HG03175 (cell line): ENCODE results near the gene ZMYND15.

Experiments
- ATAC-seq: cut with Tn5 transposase; IDR thresholded peaks from one replicate; pipeline ENCODE4 v1.9.1; 2021; ENCODE audit warnings: mild to moderate bottlenecking, moderate library complexity; ENCODE audit not compliant: unreplicated experiment

The ZMYND15 gene

DNA sequence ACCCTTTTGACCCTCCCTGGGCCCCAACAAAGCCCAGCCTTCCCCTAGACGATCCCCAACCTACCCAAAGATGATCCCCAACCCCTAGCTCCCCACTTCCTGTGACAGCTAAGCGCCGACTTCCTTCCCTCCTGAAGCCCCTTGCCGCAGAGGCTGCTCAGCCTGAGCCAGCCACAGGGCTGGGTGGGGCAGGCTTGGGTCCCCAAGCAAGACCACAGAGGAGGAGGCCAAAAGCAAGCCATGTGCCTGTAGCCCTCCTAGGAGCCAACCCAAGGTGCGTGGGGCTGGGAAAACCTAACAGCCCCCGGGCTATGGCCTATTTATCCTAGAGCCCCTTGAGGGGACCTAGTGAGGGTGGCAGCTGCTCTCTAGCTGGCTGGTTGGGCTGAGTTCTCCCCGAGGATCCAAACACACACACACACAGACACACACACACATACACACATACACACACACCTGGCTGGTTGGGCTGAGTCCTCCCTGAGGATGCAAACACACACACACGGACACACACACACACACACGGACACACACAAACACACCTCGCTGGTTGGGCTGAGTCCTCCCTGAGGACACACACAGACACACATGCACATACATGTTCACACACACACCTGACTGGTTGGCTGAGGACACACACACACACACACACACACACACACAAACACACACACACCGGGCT, 24.4 kb upstream of the ZMYND15 start:
- no peak for ATAC-seq

DNA sequence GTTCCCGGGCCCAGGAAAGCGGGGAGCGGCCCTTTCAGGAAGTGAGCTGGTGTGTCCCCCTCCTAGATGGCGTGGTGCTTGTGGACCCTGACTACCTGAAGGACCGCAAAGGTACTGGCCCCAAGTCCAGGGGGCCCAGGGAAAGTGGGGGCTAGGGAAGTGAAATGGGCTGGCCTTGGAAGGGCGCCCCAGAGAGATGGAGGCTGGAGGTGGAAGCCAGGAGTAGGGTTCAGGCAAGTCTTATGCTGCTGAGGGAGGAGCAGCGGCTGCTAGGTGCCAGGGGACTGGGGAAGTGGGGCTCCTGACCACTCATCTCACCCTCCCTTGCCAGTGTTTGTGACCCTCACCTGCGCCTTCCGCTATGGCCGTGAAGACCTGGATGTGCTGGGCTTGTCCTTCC, 23.6 kb upstream of the ZMYND15 start:
- no peak for ATAC-seq

DNA sequence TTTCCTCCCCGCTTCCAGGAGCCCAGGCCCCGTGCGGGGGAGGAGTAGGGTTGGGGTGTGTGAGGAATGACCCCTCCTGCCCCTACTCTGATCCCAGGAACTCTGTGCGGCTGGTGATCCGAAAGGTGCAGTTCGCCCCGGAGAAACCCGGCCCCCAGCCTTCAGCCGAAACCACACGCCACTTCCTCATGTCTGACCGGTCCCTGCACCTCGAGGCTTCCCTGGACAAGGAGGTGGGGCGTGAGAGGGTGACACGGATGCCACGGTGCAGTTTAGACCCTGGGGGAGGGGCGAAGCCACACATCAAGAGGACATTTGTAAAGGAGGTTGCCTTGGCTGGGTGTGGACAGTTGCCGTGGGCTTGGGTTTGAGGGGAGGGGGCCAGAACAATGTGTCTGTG, 21.8 kb upstream of the ZMYND15 start:
- ATAC-seq = no peak

GRCh38 chr17:4718276-4718675, 21.4 kb upstream of the ZMYND15 start:
- no peak for ATAC-seq

DNA sequence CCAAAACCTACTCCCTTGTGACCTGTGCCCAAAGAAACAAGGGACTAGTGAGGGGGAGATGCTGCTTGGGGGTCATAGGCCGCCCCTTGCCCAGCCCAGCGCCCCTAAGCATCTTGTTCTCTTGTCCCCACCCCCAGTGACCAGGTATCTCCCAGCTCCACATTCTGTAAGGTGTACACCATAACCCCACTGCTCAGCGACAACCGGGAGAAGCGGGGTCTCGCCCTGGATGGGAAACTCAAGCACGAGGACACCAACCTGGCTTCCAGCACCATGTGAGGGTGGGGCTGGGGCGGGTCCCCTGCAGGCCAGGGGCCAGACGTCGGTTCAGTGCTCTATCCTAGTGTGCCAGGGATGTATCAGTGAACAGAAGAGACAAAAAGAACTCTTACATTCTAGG, 20.5 kb upstream of the ZMYND15 start:
- no peak for ATAC-seq

DNA sequence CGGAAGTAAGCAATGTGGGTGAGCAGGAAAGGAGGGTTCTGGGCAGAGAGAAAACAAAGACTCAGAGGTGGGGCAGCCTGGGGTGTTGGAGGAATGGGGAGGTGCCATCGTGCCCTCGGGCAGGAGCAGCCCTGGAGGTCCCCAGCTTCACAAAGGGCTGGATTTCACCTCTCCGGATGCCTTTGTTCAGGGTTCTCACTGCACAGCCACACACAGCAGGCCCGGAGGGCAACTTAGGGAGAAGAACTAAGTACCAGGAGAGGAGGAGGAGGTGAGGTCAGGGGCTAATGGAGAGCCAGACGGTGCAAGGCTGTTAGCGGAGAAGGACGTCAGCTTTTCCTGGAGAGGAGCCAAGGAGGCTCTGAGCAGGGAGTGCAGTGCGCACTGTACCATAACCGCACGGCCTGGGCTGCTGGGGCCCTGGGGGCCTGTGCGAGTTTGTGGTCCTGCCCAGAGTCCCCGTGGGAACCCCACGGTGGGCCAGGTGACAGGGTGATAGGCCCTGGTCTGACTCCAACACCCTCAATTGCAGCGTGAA, 19.9 kb upstream of the ZMYND15 start:
- ATAC-seq = no peak

DNA sequence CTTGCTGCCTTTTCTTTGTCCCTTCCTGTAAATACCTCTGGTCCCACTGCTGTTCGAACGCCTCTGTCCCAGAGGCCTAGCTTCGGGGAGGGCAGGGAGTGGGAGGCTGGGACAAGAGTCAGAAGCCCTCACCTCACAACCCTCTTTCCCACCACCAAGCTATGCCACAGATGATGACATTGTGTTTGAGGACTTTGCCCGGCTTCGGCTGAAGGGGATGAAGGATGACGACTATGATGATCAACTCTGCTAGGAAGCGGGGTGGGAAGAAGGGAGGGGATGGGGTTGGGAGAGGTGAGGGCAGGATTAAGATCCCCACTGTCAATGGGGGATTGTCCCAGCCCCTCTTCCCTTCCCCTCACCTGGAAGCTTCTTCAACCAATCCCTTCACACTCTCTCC, 18.8 kb upstream of the ZMYND15 start:
- no peak for ATAC-seq

GRCh38 chr17:4721203-4722135, 18.2 kb upstream of the ZMYND15 start:
- no peak for ATAC-seq

- no peak for ATAC-seq
These were observed 16.9 kb upstream of the ZMYND15 start for GRCh38 chr17:4722678-4723240.

GRCh38 chr17:4724650-4725049, 15.0 kb upstream of the ZMYND15 start:
- no peak for ATAC-seq

DNA sequence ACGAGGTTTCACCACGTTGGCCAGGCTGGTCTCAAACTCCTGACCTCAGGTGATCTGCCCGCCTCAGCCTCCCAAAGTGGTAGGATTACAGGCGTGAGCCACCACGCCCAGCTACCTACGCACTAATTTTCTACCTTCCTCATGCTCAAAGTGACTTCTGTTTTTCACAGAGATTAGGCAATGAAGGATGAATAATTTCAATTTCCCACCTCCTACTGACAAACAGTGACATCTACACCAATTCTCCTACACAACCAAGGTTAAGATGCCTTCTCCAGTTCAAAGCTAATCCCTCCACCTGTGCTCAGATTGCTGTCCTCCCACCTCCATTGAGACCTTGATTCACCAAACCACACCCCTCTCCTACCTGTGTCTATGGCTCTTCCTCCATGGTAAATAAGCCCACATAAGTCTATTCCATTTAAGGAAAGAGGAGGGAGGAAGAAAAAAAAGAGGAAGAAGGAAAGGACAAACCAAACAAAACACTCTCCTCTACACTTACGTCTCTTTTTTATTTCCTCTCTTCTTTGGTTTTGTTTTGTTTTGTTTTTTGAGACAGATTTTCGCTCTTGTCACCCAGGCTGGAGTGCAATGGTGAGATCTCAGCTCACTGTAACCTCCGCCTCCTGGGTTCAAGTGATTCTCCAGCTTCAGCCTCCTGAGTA, 13.9 kb upstream of the ZMYND15 start:
- no peak for ATAC-seq

DNA sequence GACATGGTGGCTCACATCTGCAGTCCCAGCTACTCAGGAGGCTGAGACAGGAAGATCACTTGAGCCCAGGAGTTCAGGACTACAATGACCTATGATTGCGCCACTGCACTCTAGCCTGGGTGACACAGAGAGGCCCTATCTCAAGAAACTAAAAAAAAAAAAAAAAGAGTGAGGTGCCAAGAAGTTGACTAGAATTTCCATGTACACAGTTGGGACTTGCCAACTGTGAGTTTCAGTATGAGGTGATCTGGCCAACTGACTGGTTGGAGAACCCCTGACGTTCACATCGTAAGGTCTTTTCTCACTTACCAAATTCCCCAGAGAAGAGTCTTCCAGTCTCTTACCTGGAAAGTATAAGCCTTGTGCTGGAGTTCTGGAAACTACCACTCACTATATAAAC, 11.5 kb upstream of the ZMYND15 start:
- ATAC-seq = no peak

GRCh38 chr17:4733073-4733531, 6.5 kb upstream of the ZMYND15 start:
- ATAC-seq = no peak

DNA sequence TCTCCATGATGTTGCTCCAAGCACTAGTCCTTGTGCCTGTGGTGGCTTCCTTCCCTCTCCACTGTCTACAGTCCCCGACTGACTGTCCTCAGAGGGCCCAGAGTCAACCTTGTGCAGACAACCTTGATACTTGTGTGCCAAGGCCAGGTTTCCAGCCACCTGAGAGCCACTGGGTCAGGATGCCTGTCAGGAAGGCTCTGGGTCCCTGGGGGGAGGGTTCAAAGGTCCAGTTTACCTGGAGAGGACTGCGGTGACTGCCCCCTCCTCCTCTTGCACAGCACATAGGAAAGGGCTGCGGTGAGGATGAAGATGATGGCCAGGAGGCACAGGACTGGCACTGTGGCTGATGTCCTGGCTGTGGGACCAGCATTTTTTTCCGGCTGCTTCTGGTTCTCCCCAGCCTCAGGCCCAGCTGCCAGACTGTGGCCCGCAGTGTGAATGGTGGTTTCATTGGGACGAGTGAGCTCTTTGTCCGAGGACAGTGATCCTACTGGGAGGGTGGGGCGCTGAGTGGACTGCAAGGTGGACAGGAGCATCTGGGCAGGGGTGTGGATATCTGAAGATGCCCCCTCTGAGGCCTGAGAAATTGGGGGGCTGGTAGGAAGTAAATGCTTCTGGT, 4.7 kb upstream of the ZMYND15 start:
- no peak for ATAC-seq

- no peak for ATAC-seq
These were observed 3.6 kb upstream of the ZMYND15 start for GRCh38 chr17:4735876-4736651.

DNA sequence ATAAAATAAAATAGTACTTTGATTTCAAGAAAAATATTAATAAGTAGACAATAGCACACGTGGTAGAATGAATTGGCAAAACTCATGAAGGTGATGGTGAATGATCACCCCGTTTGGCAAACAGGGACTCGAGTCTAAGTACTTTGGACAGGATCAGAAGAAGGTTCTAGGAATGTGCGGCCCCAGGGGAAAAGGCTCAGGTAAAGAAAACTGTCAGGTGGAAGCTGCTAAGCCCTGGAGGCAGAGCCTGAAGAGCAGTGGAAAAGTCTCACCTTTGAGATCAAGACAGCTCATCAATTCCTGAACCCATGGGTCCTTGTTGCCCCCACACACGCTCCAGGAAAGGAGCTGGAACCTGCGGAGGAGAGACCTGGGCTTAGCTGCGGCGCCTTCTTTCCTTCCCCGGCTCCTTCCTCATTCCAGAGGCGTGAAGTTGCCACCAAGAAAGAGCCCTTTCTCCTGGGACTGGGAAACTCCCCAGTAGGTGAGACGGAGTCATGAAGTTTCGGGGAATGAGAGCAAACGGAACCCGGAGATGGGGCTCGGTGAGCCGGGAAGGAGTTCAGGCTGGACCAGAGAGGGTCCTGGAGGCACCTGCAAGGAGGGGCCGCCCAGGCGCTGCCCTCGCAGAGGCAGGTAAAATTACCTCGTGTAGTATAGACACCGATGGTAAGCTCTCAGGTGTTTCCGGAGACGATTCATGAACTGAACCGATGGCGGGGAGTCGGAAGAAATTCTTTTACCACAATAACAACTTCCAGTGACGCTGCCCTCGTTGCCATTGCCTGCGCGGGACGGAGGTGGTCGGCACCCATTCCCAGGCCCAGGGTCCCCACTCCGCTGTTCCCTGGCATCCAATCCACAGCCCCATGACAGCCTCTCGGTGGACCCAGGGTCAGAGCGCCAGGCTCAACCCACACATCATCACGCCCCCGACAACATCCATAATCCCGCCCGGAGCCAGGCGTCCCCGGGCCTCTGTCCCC, 1.2 kb upstream of the ZMYND15 start:
- no peak for ATAC-seq

DNA sequence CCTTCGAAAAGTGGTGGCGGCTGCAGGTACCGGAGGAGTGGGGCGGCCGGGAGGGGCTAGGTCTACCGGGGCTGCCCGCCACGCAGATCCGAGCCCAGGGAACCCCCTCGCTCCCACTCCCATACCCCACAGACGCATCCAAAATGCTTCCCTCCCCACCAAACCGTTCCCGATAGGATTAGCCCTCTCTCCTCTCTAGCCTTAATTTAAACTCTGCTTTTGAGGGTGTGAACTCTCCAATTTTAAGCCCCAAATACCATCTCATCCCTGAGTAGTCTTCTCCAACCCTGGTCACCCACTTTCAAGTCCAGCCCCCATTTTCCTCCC, 355 bp downstream of the ZMYND15 start:
- no peak for ATAC-seq

- no peak for ATAC-seq
These were observed 951 bp downstream of the ZMYND15 start for GRCh38 chr17:4740584-4740983.

GRCh38 chr17:4741544-4741943, 1.9 kb downstream of the ZMYND15 start:
- no peak for ATAC-seq
